Gastrocnemius medialis (tissue), 4 donors: ENCODE data around the gene HSF2BP.

Source experiments
- POLR2A ChIP-seq, 2 donors: fragments of 450-650 bp; IDR thresholded peaks; one replicate each; pipeline ENCODE4 v1.6.1; 2017; ENCODE audit warnings: antibody characterized with exemption in 2 of 2, mild to moderate bottlenecking in 2 of 2, moderate library complexity in 2 of 2
- TF ChIP-seq, protein P1 (sequence below), 5 experiments: fragments of 450-650 bp in 3 of 5; fragments of 200-600 bp in 2 of 5; sonication (generic) in 2 of 5; IDR thresholded peaks in 4 of 5; conservative IDR thresholded peaks in 1 of 5; 1 replicate in 4 of 5; 2 replicates in 1 of 5; pipeline ENCODE4 v1.5.1; 2016 to 2019; ENCODE audit warnings: antibody characterized with exemption in 5 of 5, mild to moderate bottlenecking in 3 of 5, moderate library complexity in 3 of 5

DNA sequence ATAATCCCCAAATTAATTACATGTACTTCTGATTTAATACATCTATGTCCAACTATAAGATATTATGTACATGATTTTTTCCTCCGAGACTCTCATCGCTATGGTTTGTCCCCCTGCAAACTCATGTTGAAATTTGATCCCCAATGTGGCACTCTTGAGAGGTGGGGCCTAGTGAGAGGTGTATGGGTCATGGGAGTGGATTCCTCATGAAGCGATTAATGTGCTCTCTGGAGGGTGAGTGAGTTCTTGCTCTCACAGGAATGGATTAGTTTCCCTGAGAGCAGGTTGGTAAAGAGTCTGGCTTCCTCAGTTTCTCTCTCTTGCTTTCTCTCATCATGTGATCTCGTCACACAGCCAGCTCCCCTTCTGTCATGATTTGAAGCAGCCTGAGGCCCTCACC, 16.1 kb downstream of the HSF2BP start:
- TF ChIP-seq, protein P1, sequence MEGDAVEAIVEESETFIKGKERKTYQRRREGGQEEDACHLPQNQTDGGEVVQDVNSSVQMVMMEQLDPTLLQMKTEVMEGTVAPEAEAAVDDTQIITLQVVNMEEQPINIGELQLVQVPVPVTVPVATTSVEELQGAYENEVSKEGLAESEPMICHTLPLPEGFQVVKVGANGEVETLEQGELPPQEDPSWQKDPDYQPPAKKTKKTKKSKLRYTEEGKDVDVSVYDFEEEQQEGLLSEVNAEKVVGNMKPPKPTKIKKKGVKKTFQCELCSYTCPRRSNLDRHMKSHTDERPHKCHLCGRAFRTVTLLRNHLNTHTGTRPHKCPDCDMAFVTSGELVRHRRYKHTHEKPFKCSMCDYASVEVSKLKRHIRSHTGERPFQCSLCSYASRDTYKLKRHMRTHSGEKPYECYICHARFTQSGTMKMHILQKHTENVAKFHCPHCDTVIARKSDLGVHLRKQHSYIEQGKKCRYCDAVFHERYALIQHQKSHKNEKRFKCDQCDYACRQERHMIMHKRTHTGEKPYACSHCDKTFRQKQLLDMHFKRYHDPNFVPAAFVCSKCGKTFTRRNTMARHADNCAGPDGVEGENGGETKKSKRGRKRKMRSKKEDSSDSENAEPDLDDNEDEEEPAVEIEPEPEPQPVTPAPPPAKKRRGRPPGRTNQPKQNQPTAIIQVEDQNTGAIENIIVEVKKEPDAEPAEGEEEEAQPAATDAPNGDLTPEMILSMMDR (IDR thresholded peaks at IDR 0.05 in 4 of 5, conservative IDR thresholded peaks at IDR 0.05 in 1 of 5): no peak
- no peak for TF ChIP-seq POLR2A (IDR thresholded peaks at IDR 0.05)
